Body of pancreas (tissue), 4 donors: ENCODE data around the gene TMCO4. TPM values are rescaled to one million over a fixed set of nuclear protein-coding genes. Genes with fewer than 3 reads are reported as not detected.

Experiments used
- ATAC-seq: fragments of 150-250 bp; one replicate; pipeline ENCODE4 v1.9.1; 2016
- DNase-seq, 4 donors: peaks; one replicate each; pipeline ENCODE4 v3.0.0-alpha.2; 2019
- H3K27ac ChIP-seq, 4 donors: fragments of 200-600 bp; sonication (generic); 1 replicate in 3 of 4; 2 replicates in 1 of 4; pipeline versions ENCODE4 v1.5.1 to v1.6.1; 2016 to 2019; ENCODE audit warnings: mild to moderate bottlenecking in 1 of 4, mixed read lengths in 1 of 4, moderate library complexity in 1 of 4
- H3K27me3 ChIP-seq, 2 donors: fragments of 200-600 bp; sonication (generic); one replicate each; pipeline ENCODE4 v1.6.0; 2016; ENCODE audit warnings: mild to moderate bottlenecking in 1 of 2
- H3K36me3 ChIP-seq, 2 donors: fragments of 200-600 bp; sonication (generic); replicated peaks in 1 of 2; 2 replicates each; pipeline ENCODE4 v1.5.1; 2016; ENCODE audit warnings: low read depth in 2 of 2; ENCODE audit not compliant: insufficient read depth in 1 of 2
- H3K4me1 ChIP-seq: fragments of 200-600 bp; sonication (generic); one replicate; pipeline ENCODE4 v1.6.0; 2016
- H3K4me3 ChIP-seq, 2 donors: fragments of 200-600 bp; sonication (generic); 1 replicate in 1 of 2; 2 replicates in 1 of 2; pipeline ENCODE4 v1.5.1; 2016 to 2019
- H3K9me3 ChIP-seq, 3 donors: fragments of 200-600 bp; sonication (generic); 1 replicate in 2 of 3; 2 replicates in 1 of 3; pipeline ENCODE4 v1.5.1; 2016
- CTCF ChIP-seq, 7 experiments: fragments of 450-650 bp in 4 of 7; fragments of 200-600 bp in 3 of 7; sonication (generic) in 3 of 7; IDR thresholded peaks; one replicate each; pipeline ENCODE4 v1.5.1; 2016 to 2019; ENCODE audit warnings: antibody characterized with exemption in 7 of 7
- POLR2A ChIP-seq, 3 donors: fragments of 450-650 bp; IDR thresholded peaks; one replicate each; pipeline ENCODE4 v1.6.1; 2016; ENCODE audit warnings: antibody characterized with exemption in 3 of 3, mild to moderate bottlenecking in 2 of 3
- WGBS, 2 donors: methylation state at CpG; one replicate each; pipeline ENCODE4 v1.1.5; 2017; 5-methylcytosine and 5-hydroxymethylcytosine counted together
- intact Hi-C: fragments of 100-400 bp; cut with DNase I; formaldehyde crosslinking; loops from one replicate; pipeline ENCODE4 v1.15.1; 2023
- total RNA-seq, 2 donors: library from RNA; depleted of rRNA; stranded (reverse); fragments of >200 nt; gene quantifications; one replicate each; pipeline ENCODE4 v1.1.0, GENCODE V29; 2016

Gene TMCO4
- total RNA-seq, 2 donors from 2014 or later: 31.3 to 36.3 TPM

- no peaks in the 10 kb centered on the region for H3K9me3 ChIP-seq
- DNase-seq (no peak), ATAC-seq (no peak)
- no peak for TF ChIP-seq CTCF (IDR thresholded peaks at IDR 0.05)
- no peak for TF ChIP-seq POLR2A (IDR thresholded peaks at IDR 0.05)
- H3K27ac ChIP-seq: no peak overlapping the region
- H3K4me3 ChIP-seq: no peak overlapping the region
- intact Hi-C loops: no loop called here
- WGBS, 2 donors: 69 to 77% methylated on average over 4 of the region's 4 CpGs
- no peaks in the 10 kb centered on the region for H3K36me3 ChIP-seq
- H3K4me1 ChIP-seq: peaks cover 8% of the 10 kb centered on the region
- H3K27me3 ChIP-seq: no peaks in the 10 kb centered on the region
These were observed 14.1 kb downstream of the TMCO4 start for GRCh38 chr1:19785660-19786059.

GRCh38 chr1:19780267-19780877 lies 19.3 kb downstream of the TMCO4 start:
- H3K36me3 ChIP-seq: peaks cover 0 to 18% of the 10 kb centered on the region in 2 donors
- H3K4me1 ChIP-seq: no peaks in the 10 kb centered on the region
- 89 to 92% methylated on average over 7 to 11 of the region's 11 CpGs for WGBS, 2 donors

GRCh38 chr1:19776933-19777332 lies 22.8 kb downstream of the TMCO4 start:
- Histone ChIP-seq H3K36me3 (peaks cover 0 to 26% of the 10 kb centered on the region in 2 donors), H3K4me3 (no peak overlapping the region), H3K27me3 (no peaks in the 10 kb centered on the region), H3K4me1 (no peaks in the 10 kb centered on the region), H3K9me3 (no peaks in the 10 kb centered on the region), H3K27ac (no peak overlapping the region)
- no peak for DNase-seq
- TF ChIP-seq POLR2A (IDR thresholded peaks at IDR 0.05): no peak
- no peak for TF ChIP-seq CTCF (IDR thresholded peaks at IDR 0.05)
- 92 to 96% methylated on average over 4 of the region's 4 CpGs for WGBS, 2 donors
- intact Hi-C loops: no loop called here
- no peak for ATAC-seq

More at GRCh38 chr1:19780267-19780877, 19.3 kb downstream of the TMCO4 start:
- intact Hi-C loops: no loop called here
- no peak for DNase-seq
- Histone ChIP-seq H3K9me3 (no peaks in the 10 kb centered on the region), H3K4me3 (no peak overlapping the region), H3K27ac (no peak overlapping the region), H3K27me3 (no peaks in the 10 kb centered on the region)
- no peak for ATAC-seq
- no peak for TF ChIP-seq POLR2A (IDR thresholded peaks at IDR 0.05)
- no peak for TF ChIP-seq CTCF (IDR thresholded peaks at IDR 0.05)

- no peak for DNase-seq
- no peak overlapping the region for H3K4me3 ChIP-seq
- H3K36me3 ChIP-seq: peaks cover 0 to 26% of the 10 kb centered on the region in 2 donors
- no peak overlapping the region for H3K27ac ChIP-seq
- no peak for TF ChIP-seq CTCF (IDR thresholded peaks at IDR 0.05)
- no peak for TF ChIP-seq POLR2A (IDR thresholded peaks at IDR 0.05)
- WGBS, 2 donors: 86 to 87% methylated on average over 5 of the region's 5 CpGs
- intact Hi-C loops: no loop called here
- no peaks in the 10 kb centered on the region for H3K9me3 ChIP-seq
- no peaks in the 10 kb centered on the region for H3K4me1 ChIP-seq
- no peaks in the 10 kb centered on the region for H3K27me3 ChIP-seq
- ATAC-seq: no peak
These were observed 23.4 kb downstream of the TMCO4 start for GRCh38 chr1:19776287-19776686.

- Histone ChIP-seq H3K36me3 (peaks cover 0 to 26% of the 10 kb centered on the region in 2 donors), H3K27ac (no peak overlapping the region)
- 93 to 97% methylated on average over 9 of the region's 9 CpGs for WGBS, 2 donors
These were observed 23.9 kb downstream of the TMCO4 start for GRCh38 chr1:19775831-19776230.

More at GRCh38 chr1:19775831-19776230, 23.9 kb downstream of the TMCO4 start:
- no peak for TF ChIP-seq CTCF (IDR thresholded peaks at IDR 0.05)
- TF ChIP-seq POLR2A (IDR thresholded peaks at IDR 0.05): no peak
- no peaks in the 10 kb centered on the region for H3K9me3 ChIP-seq
- no peaks in the 10 kb centered on the region for H3K27me3 ChIP-seq
- no peak for DNase-seq
- H3K4me3 ChIP-seq: no peak overlapping the region
- H3K4me1 ChIP-seq: no peaks in the 10 kb centered on the region
- ATAC-seq: no peak
- intact Hi-C loops: no loop called here
